HEK293T (cell line): ENCODE data around the gene NAV2.

Experiments used
- L3MBTL2 ChIP-seq: fragments of 450-650 bp; conservative IDR thresholded peaks from 2 replicates; pipeline ENCODE4 v1.6.1; 2016; ENCODE audit warnings: mild to moderate bottlenecking
- LEF1 ChIP-seq: fragments of 450-650 bp; IDR thresholded peaks from 2 replicates; pipeline ENCODE4 v1.6.1; 2017; ENCODE audit warnings: mild to moderate bottlenecking, borderline replicate concordance
- TF ChIP-seq, protein P1 (sequence below): fragments of 450-650 bp; IDR thresholded peaks from 2 replicates; pipeline ENCODE4 v1.6.1; 2016

DNA sequence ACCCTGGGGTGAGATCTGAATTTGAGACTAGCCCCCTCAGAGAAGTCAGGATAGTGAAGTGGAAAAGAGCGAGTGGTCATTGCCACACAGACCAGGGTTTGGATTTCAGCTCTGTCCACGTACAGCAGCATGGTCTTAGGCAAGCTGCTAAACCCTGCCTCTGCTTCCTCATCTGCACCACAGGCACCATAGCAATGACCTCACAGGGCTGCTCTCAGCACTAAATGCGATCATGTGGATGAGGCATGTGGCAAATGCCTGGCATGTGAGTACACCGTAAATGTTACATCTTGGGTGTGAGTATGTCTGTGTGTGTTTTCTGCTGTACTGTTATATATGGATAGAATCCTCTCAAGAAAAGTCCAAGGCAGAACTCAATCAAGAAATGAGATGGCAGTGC, 15.8 kb downstream of the NAV2 start:
- TF ChIP-seq, protein P1, sequence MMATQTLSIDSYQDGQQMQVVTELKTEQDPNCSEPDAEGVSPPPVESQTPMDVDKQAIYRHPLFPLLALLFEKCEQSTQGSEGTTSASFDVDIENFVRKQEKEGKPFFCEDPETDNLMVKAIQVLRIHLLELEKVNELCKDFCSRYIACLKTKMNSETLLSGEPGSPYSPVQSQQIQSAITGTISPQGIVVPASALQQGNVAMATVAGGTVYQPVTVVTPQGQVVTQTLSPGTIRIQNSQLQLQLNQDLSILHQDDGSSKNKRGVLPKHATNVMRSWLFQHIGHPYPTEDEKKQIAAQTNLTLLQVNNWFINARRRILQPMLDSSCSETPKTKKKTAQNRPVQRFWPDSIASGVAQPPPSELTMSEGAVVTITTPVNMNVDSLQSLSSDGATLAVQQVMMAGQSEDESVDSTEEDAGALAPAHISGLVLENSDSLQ: no peak
- TF ChIP-seq L3MBTL2 (no peak), LEF1 (no peak)
